Mucosa of descending colon (tissue), 3 donors: ENCODE data around the gene CCN6. TPM values are rescaled to one million over a fixed set of nuclear protein-coding genes. Genes with fewer than 3 reads are reported as not detected.

Source experiments
- ATAC-seq: fragments of 200-7000 bp; cut with Tn5 transposase; one replicate; pipeline ENCODE4 v1.9.1; 2020; ENCODE audit warnings: mild to moderate bottlenecking, moderate library complexity
- DNase-seq, 3 donors: peaks; one replicate each; pipeline ENCODE4 v3.0.0-alpha.2; 2020
- H3K36me3 ChIP-seq: fragments of 200-600 bp; one replicate; pipeline ENCODE4 v1.8.0; 2021; ENCODE audit warnings: low read depth, mild to moderate bottlenecking
- H3K4me1 ChIP-seq: fragments of 200-600 bp; one replicate; pipeline ENCODE4 v1.8.0; 2021; ENCODE audit warnings: low read depth, mild to moderate bottlenecking
- H3K4me3 ChIP-seq: fragments of 200-600 bp; one replicate; pipeline ENCODE4 v1.8.0; 2021; ENCODE audit warnings: mild to moderate bottlenecking
- H3K9me3 ChIP-seq: fragments of 200-600 bp; one replicate; pipeline ENCODE4 v1.8.0; 2021; ENCODE audit warnings: mild to moderate bottlenecking
- CTCF ChIP-seq: fragments of 200-600 bp; IDR thresholded peaks from one replicate; pipeline ENCODE4 v1.8.0; 2022; ENCODE audit warnings: antibody characterized with exemption, mild to moderate bottlenecking
- intact Hi-C, 2 donors: fragments of 100-400 bp; cut with DNase I in 1 of 2; cut with micrococcal nuclease in 1 of 2; formaldehyde crosslinking; loops; one replicate each; pipeline versions ENCODE4 v1.11.0 to v1.11.1; 2022; cut with DNase I, micrococcal nuclease
- total RNA-seq, 3 donors: library from RNA; stranded (reverse); fragmentation: NEBNext Ultra II Directional in 2 of 3; extraction: Animal tissue kit (Norgen Biotek cat#: 25700) in 2 of 3; gene quantifications; one replicate each; pipeline versions ENCODE4 v1.2.1 to v1.2.4, GENCODE V29; 2021 to 2023
- donor health status: DM: no; HTN: no; CAD: no; lungs with moderate emphysema.
- donor health status: DM: no; HTN: no; CAD: no.
- donor health status: DM: no; HTN: yes; CAD: no.

Gene CCN6
- total RNA-seq, 3 donors from 2014 or later, result not detected

- Histone ChIP-seq H3K36me3 (no peaks in the 10 kb centered on the region), H3K4me3 (no peak overlapping the region), H3K9me3 (no peaks in the 10 kb centered on the region), H3K4me1 (no peaks in the 10 kb centered on the region)
- DNase-seq (no peak), ATAC-seq (no peak)
- no peak for TF ChIP-seq CTCF
- intact Hi-C loops, result no loop called here
Measured at GRCh38 chr6:112008482-112008881, 45.4 kb upstream of the CCN6 start.

GRCh38 chr6:112010328-112010727, 43.6 kb upstream of the CCN6 start:
- intact Hi-C loops, result no loop called here
- TF ChIP-seq CTCF, result no peak
- Histone ChIP-seq H3K4me3 (no peak overlapping the region), H3K9me3 (no peaks in the 10 kb centered on the region), H3K36me3 (no peaks in the 10 kb centered on the region), H3K4me1 (no peaks in the 10 kb centered on the region)
- DNase-seq (no peak), ATAC-seq (peak; percentile 34)

- intact Hi-C loops, result no loop called here
- H3K36me3 ChIP-seq, result no peaks in the 10 kb centered on the region
- ATAC-seq, result no peak
- no peak for TF ChIP-seq CTCF
- DNase-seq, result no peak
- H3K4me1 ChIP-seq, result no peaks in the 10 kb centered on the region
- no peak overlapping the region for H3K4me3 ChIP-seq
- H3K9me3 ChIP-seq, result no peaks in the 10 kb centered on the region
Measured at GRCh38 chr6:112013051-112013450, 40.9 kb upstream of the CCN6 start.

GRCh38 chr6:112014483-112014882, 39.4 kb upstream of the CCN6 start:
- no peaks in the 10 kb centered on the region for H3K4me1 ChIP-seq
- no peak for DNase-seq
- intact Hi-C loops, result no loop called here
- no peaks in the 10 kb centered on the region for H3K36me3 ChIP-seq
- no peaks in the 10 kb centered on the region for H3K9me3 ChIP-seq
- TF ChIP-seq CTCF, result no peak
- ATAC-seq, result no peak
- H3K4me3 ChIP-seq, result no peak overlapping the region

- DNase-seq (no peak), ATAC-seq (no peak)
- no peak for TF ChIP-seq CTCF
- intact Hi-C loops, result no loop called here
- no peak overlapping the region for H3K4me3 ChIP-seq
- no peaks in the 10 kb centered on the region for H3K9me3 ChIP-seq
- no peaks in the 10 kb centered on the region for H3K4me1 ChIP-seq
- no peaks in the 10 kb centered on the region for H3K36me3 ChIP-seq
Measured at GRCh38 chr6:112015725-112016124, 38.2 kb upstream of the CCN6 start.

GRCh38 chr6:112016320-112016719, 37.6 kb upstream of the CCN6 start:
- peak; percentile 29 for ATAC-seq
- TF ChIP-seq CTCF, result no peak
- H3K36me3 ChIP-seq, result no peaks in the 10 kb centered on the region
- H3K9me3 ChIP-seq, result no peaks in the 10 kb centered on the region
- H3K4me3 ChIP-seq, result no peak overlapping the region
- intact Hi-C loops, result no loop called here
- H3K4me1 ChIP-seq, result no peaks in the 10 kb centered on the region
- DNase-seq, result no peak
